Muscle of arm (tissue), 12 donors: Measurements from ENCODE around the gene ARSG. TPM values are rescaled to one million over a fixed set of nuclear protein-coding genes. Genes with fewer than 3 reads are reported as not detected.
"Not testable (repeated sequence)": the region's sequence is repeated elsewhere in the genome, so short reads cannot be mapped to it uniquely, and the experiment has no call there.

Experiments used
- DNase-seq: peaks from one replicate; pipeline ENCODE4 v3.0.0-alpha.2; 2013
- polyA plus RNA-seq, 12 donors: library from polyadenylated mRNA; unstranded; fragments of 120-200 nt; gene quantifications; one replicate each; pipeline ENCODE4 v1.2.1, GENCODE V29; 2013; ENCODE audit not compliant: insufficient read length in 12 of 12

Gene ARSG
- polyA plus RNA-seq, 12 donors, result 2.7 to 9.6 (median 3.4) TPM; not detected in 1

- DNase-seq, result no peak
Measured at GRCh38 chr17:68375566-68375965, 84.3 kb downstream of the ARSG start.

DNA sequence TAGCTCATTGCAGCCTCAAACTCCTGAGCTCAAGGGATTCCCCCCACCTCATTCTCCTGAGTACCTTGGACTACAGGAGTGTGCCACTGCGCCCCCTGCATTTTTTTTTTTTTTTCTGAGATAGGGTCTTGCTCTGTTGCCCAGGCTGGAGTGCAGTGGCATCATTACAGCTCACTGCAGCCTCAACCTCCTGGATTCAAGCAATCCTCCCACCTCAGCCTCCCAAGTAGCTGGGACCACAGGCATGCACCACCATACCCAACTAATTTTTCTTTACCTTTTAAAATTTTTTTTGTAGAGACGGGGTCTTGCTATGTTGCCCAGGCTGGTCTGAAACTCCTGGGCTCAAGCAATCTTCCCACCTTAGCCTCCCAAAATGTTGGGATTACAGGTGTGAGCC is 84.9 kb downstream of the ARSG start:
- DNase-seq, result not testable (repeated sequence)

GRCh38 chr17:68377771-68378267 is 86.5 kb downstream of the ARSG start:
- no peak for DNase-seq

- peak; percentile 84 for DNase-seq
Measured at GRCh38 chr17:68378268-68379176, 87.2 kb downstream of the ARSG start.

DNA sequence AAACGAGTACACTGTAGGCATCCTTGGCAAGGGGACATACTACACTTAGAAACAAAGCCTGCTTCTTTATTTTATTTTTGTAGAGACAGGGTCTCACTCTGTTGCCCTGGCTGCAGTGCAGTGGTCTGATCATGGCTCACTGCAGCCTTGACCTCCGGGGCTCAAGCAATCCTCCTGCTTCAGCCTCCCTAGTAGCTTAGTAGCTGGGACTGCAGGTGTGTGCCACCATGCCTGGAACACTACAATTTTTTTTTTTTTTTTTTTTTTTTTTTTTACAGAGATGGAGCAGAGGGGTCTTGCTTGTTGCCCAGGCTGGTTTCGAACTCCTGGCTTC is 87.8 kb downstream of the ARSG start:
- DNase-seq, result no peak

DNA sequence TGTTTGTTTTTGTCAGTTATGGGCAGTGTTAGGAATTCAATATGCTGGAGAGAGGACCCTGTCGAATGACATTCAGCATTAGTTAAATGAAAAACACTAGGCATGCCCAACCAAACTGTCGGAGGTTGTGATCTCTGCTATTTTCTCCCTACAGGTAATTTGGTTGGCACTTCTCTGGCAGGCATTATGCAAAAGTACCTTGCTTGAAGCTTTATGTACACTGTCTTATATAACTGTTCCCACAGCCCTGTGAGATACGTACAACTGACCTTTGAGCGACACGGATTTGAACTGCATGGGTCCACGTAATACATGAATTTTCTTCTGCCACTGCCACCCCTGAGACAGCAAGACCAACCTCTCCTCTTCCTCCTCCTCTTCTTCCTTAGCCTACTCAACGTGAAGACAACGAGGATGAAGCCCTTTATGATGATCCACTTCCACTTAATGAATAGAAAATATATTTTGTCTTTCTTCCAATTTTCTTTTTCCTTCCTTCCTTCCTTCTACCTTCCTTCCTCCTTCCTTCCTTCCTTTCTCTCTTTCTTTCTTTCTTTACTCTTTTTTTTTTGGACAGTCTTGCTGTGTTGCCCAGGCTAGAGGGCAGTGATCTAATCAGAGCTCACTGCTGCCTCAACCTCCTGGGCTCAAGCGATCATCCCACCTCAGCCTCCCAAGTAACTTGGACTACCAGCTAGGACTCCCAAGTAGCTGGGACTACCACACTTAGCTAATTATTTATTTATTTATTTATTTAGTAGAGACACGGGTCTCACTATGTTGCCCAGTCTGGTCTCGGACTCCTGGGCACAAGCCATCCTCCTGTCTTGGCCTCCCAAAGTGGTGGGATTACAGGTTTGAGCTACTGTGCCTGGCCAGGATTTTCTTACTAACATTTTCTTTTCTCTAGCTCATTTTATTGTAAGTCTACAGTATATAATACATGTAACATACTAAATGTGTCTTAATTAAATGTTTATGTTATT is 88.7 kb downstream of the ARSG start:
- no peak for DNase-seq

GRCh38 chr17:68381076-68381900 is 90.0 kb downstream of the ARSG start:
- DNase-seq, result no peak

- DNase-seq, result no peak
Measured at GRCh38 chr17:68382582-68383085, 91.3 kb downstream of the ARSG start.

GRCh38 chr17:68383120-68383442 is 91.8 kb downstream of the ARSG start:
- no peak for DNase-seq

- DNase-seq, result no peak
Measured at GRCh38 chr17:68383443-68384321, 92.4 kb downstream of the ARSG start.

DNA sequence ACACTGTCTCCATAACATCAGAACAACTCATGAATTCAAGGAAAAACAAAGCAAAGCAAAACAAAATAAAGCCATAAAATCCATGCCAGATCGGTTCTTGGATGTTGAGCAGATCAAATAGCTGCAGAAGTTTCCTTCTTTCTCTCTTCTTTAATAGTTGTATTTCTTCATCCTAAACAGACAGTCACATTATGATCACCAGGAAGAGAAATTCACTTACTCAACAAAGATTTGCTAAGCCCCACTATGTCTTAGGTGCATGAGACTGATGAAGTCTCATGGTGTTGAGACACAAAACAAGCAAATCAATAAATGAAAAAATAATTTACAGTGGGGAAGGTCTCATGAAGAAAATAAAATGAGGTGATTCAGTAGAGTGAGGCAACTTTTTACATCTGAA is 93.2 kb downstream of the ARSG start:
- no peak for DNase-seq

GRCh38 chr17:68384941-68385340 is 93.6 kb downstream of the ARSG start:
- no peak for DNase-seq

DNA sequence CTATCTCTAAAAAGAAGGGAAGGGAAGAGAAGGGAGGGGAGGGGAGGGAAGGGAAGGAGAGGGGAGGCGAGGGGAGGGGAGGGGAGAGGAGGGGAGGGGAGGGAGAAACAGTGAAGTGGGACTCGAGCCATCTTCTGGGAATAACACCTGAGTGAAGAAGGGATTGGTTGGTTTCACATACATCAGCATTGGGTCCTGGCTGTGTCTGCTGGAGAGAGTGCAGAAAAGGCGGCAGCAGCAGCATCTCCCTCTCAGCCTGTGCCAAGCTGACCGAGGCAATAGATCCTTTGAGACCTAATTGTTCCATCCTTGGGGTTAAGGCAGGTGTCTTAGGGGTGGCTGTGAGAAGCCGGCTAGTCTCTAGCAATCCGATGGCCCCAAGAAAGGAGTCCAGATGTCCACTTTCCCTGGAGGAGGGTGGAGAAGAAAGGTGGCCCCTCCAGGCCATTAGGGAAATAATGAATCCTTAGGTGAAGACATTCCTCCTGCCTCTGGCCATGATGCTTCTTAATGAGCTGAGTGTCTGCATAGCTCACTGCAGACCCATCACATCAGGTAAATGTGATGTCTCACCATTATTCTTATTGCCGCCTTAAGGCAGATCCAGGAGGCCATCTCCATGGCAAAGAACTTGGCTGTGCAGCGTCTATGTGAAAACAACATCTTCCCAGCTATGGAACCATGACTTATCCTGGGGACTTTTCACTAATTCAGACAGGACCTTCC is 94.4 kb downstream of the ARSG start:
- DNase-seq, result no peak

- DNase-seq, result no peak
Measured at GRCh38 chr17:68387435-68388218, 96.3 kb downstream of the ARSG start.

- DNase-seq, result no peak
Measured at GRCh38 chr17:68389041-68389440, 97.7 kb downstream of the ARSG start.

DNA sequence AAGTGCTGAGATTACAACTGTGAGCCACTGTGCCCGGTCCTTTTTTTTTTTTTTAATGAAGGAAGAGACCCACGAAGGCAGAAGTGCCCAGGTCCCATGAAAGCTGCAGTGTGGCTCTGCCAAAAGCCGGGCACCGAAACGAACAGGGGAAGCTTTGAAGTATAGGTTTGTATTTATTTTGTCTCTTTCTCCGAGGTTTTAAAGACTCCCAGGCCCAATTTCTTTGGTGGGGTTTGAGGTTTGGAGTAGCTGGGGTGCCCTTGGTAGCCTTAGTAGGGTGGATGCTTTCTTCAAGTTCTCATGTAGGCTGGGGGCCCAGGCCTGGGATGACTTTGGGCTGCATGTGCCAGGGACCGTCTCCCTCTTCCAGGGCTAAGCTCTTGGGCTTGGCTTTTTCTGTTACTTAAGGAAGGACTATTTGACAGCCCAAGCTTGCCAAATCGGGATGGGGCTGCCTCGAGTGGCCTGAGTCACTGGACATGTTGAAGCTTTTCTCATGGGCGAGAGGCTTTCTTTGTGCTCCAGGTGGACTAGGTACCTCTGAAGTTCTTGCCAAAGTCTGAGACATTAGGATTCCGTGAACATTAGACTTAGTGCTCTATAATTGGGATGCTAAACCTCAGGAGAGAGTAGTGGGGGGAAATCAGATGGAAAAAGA is 99.7 kb downstream of the ARSG start:
- no peak for DNase-seq

DNA sequence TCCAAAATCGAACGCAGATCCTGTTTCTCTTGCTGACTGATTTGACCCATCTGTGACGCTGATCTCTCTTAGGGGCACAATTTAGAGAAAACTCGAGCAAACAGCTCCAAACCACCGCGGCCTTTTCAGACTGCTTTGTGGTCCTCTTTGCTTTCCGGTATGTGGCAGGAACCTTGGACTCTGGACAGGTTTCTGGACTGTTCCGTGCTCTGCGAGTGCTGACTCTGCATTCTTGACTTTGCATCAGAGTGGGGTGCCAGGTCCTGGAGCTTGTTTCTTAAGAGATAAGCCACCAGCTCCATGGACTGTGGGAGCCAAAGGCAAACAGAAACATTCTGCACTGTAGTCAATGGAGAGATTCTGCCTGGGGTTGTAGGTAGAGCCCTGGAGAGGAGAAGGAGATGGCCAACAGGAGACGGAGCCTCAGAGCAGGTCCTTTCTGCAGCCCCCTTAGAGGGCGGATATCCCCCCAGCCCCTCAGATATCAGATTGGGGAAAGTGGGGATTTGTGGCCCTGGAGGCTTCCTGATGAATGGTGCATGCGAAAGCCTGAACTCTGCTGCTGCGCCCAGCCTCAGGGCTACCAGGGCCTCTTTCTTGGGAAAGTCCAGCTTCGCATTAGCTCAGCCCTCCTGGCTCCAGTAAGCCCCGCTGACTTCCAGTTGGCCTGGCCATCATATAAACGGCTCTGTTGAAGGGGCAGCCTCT is 100.4 kb downstream of the ARSG start:
- DNase-seq, result no peak
